Breast epithelium (tissue), 3 donors: ENCODE results near the gene DCST2.

Source experiments
- POLR2A ChIP-seq: fragments of 450-650 bp; IDR thresholded peaks from one replicate; pipeline ENCODE4 v1.6.1; 2016; ENCODE audit warnings: antibody characterized with exemption, mild to moderate bottlenecking, moderate library complexity
- POLR2AphosphoS5 ChIP-seq, 3 donors: sonication (generic); formaldehyde crosslinking; IDR thresholded peaks; one replicate each; pipeline ENCODE4 v1.6.1; 2017; ENCODE audit warnings: antibody characterized with exemption in 3 of 3
- TF ChIP-seq, protein P1 (sequence below), 3 donors: fragments of 450-650 bp; IDR thresholded peaks; one replicate each; pipeline ENCODE4 v1.5.1; 2016 to 2017; ENCODE audit warnings: antibody characterized with exemption in 3 of 3, mild to moderate bottlenecking in 3 of 3, moderate library complexity in 3 of 3

DNA sequence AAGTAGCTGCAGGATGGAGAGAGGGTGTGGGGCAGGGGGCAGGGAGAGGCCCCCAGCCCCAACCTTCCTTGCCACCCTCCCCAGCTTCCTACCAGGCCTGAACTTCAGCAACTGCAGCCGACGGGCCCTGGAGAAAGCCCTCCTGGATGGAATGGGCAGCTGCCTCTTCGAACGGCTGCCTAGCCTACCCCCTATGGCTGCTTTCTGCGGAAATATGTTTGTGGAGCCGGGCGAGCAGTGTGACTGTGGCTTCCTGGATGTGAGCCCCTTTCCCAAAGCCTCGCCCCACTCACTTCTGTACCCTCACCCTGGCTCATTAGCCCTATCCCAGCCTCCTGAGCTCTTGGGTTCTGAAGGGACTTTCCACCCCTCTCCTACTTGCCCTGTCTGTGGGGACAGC lies 23.5 kb upstream of the DCST2 start:
- TF ChIP-seq, protein P1, sequence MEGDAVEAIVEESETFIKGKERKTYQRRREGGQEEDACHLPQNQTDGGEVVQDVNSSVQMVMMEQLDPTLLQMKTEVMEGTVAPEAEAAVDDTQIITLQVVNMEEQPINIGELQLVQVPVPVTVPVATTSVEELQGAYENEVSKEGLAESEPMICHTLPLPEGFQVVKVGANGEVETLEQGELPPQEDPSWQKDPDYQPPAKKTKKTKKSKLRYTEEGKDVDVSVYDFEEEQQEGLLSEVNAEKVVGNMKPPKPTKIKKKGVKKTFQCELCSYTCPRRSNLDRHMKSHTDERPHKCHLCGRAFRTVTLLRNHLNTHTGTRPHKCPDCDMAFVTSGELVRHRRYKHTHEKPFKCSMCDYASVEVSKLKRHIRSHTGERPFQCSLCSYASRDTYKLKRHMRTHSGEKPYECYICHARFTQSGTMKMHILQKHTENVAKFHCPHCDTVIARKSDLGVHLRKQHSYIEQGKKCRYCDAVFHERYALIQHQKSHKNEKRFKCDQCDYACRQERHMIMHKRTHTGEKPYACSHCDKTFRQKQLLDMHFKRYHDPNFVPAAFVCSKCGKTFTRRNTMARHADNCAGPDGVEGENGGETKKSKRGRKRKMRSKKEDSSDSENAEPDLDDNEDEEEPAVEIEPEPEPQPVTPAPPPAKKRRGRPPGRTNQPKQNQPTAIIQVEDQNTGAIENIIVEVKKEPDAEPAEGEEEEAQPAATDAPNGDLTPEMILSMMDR (IDR thresholded peaks at IDR 0.05) = no peak
- no peak for TF ChIP-seq POLR2A
- no peak for TF ChIP-seq POLR2AphosphoS5 (IDR thresholded peaks at IDR 0.05)
